Mucosa of descending colon (tissue), 3 donors: Measurements from ENCODE around the gene ZFYVE1. TPM values are rescaled to one million over a fixed set of nuclear protein-coding genes. Genes with fewer than 3 reads are reported as not detected.
"Not testable (repeated sequence)": the region's sequence is repeated elsewhere in the genome, so short reads cannot be mapped to it uniquely, and the experiment has no call there.

Experiments used
- ATAC-seq: fragments of 200-7000 bp; cut with Tn5 transposase; one replicate; pipeline ENCODE4 v1.9.1; 2020; ENCODE audit warnings: mild to moderate bottlenecking, moderate library complexity
- DNase-seq, 3 donors: peaks; one replicate each; pipeline ENCODE4 v3.0.0-alpha.2; 2020
- H3K36me3 ChIP-seq: fragments of 200-600 bp; one replicate; pipeline ENCODE4 v1.8.0; 2021; ENCODE audit warnings: low read depth, mild to moderate bottlenecking
- H3K4me1 ChIP-seq: fragments of 200-600 bp; one replicate; pipeline ENCODE4 v1.8.0; 2021; ENCODE audit warnings: low read depth, mild to moderate bottlenecking
- H3K4me3 ChIP-seq: fragments of 200-600 bp; one replicate; pipeline ENCODE4 v1.8.0; 2021; ENCODE audit warnings: mild to moderate bottlenecking
- H3K9me3 ChIP-seq: fragments of 200-600 bp; one replicate; pipeline ENCODE4 v1.8.0; 2021; ENCODE audit warnings: mild to moderate bottlenecking
- CTCF ChIP-seq: fragments of 200-600 bp; IDR thresholded peaks from one replicate; pipeline ENCODE4 v1.8.0; 2022; ENCODE audit warnings: antibody characterized with exemption, mild to moderate bottlenecking
- intact Hi-C, 2 donors: fragments of 100-400 bp; cut with DNase I in 1 of 2; cut with micrococcal nuclease in 1 of 2; formaldehyde crosslinking; loops; one replicate each; pipeline versions ENCODE4 v1.11.0 to v1.11.1; 2022; cut with DNase I, micrococcal nuclease
- total RNA-seq, 3 donors: library from RNA; stranded (reverse); fragmentation: NEBNext Ultra II Directional in 2 of 3; extraction: Animal tissue kit (Norgen Biotek cat#: 25700) in 2 of 3; gene quantifications; one replicate each; pipeline versions ENCODE4 v1.2.1 to v1.2.4, GENCODE V29; 2021 to 2023
- donor health status: DM: no; HTN: no; CAD: no; lungs with moderate emphysema.
- donor health status: DM: no; HTN: no; CAD: no.
- donor health status: DM: no; HTN: yes; CAD: no.

The ZFYVE1 gene
- total RNA-seq, 3 donors from 2014 or later: 15.5 to 26.0 (median 19.9) TPM

DNA sequence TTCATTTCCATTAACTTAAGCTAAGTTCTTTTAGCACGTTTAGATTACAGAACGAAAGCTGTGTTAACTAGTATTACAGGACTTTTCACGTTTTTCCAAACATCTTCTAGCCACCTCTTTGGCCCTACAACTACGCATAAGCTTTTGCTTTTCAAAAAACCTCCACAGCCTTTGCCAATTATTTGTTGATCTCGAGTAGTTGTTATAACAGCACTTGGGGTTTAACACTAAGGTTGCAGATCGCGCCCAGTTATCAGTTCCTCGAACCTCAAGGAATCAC is 31.0 kb upstream of the ZFYVE1 start:
- intact Hi-C loops: no loop called here
- TF ChIP-seq CTCF: no peak
- Histone ChIP-seq H3K9me3 (no peaks in the 10 kb centered on the region), H3K4me1 (peaks cover 10% of the 10 kb centered on the region), H3K36me3 (no peaks in the 10 kb centered on the region), H3K4me3 (peak overlapping the region; percentile 90)
- ATAC-seq (no peak), DNase-seq (no peak)

DNA sequence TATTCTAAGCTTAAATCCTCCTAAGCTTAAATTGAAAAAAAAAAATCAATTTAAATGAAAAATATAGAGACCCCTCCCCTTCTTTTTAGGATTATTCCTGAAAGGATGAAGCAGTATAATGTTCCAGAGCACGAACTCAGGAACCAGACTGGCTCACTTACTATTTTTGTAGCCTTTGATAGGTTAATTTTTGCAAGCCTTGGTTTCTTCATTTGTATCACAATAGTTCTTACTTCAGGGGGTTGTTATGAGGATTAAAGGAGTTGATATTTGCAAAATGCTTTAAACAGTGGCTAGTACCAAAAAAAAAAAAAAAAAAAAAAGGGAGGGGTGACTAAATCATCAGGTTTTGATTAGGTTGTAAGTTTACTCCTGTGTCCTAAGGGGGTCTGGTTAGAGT is 28.3 kb upstream of the ZFYVE1 start:
- no peaks in the 10 kb centered on the region for H3K9me3 ChIP-seq
- DNase-seq (no peak), ATAC-seq (no peak)
- intact Hi-C loops: no loop called here
- H3K36me3 ChIP-seq: no peaks in the 10 kb centered on the region
- peaks cover 6% of the 10 kb centered on the region for H3K4me1 ChIP-seq
- H3K4me3 ChIP-seq: no peak overlapping the region
- TF ChIP-seq CTCF: no peak

GRCh38 chr14:73049428-73049827 is 22.5 kb upstream of the ZFYVE1 start:
- ATAC-seq: no peak
- Histone ChIP-seq H3K36me3 (no peaks in the 10 kb centered on the region), H3K4me3 (no peak overlapping the region), H3K9me3 (no peaks in the 10 kb centered on the region), H3K4me1 (no peaks in the 10 kb centered on the region)
- TF ChIP-seq CTCF: no peak
- DNase-seq: no peak
- intact Hi-C loops: no loop called here

- H3K4me3 ChIP-seq: no peak overlapping the region
- no peak for TF ChIP-seq CTCF
- ATAC-seq (peak; percentile 18), DNase-seq (no peak)
- no peaks in the 10 kb centered on the region for H3K4me1 ChIP-seq
- intact Hi-C loops: no loop called here
- H3K9me3 ChIP-seq: no peaks in the 10 kb centered on the region
- no peaks in the 10 kb centered on the region for H3K36me3 ChIP-seq
Observed at GRCh38 chr14:73047808-73048207, 20.9 kb upstream of the ZFYVE1 start.

- H3K9me3 ChIP-seq, intact Hi-C loops, ATAC-seq, H3K4me3 ChIP-seq, DNase-seq, H3K36me3 ChIP-seq, H3K4me1 ChIP-seq: not testable (repeated sequence)
Observed at GRCh38 chr14:73036706-73037450, 10.0 kb upstream of the ZFYVE1 start.

DNA sequence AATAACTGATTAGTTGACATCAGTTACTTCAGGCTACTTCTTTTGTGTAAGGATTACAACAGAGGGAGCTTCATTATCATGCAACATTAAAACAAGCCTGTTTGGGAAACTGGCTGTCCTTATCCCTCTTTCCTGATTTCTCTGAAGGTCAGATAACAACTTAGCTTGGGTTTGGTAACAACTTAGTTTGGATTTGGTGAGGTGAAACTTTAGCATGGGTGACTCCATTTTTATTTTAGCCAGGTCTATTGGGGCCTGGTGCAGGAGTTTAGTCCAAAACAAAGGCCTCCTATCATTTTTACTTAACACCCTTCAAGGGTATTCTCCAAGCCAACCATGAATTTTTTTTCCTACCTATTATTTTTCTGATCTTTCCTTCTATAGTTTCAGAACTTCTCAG is 1.1 kb upstream of the ZFYVE1 start:
- Histone ChIP-seq H3K36me3 (peaks cover 3% of the 10 kb centered on the region), H3K9me3 (no peaks in the 10 kb centered on the region), H3K4me1 (peaks cover 8% of the 10 kb centered on the region), H3K4me3 (no peak overlapping the region)
- no peak for TF ChIP-seq CTCF
- DNase-seq: no peak
- no peak for ATAC-seq
- intact Hi-C loops: no loop called here
